Measurements from ENCODE around the gene CCDC174.

DNA sequence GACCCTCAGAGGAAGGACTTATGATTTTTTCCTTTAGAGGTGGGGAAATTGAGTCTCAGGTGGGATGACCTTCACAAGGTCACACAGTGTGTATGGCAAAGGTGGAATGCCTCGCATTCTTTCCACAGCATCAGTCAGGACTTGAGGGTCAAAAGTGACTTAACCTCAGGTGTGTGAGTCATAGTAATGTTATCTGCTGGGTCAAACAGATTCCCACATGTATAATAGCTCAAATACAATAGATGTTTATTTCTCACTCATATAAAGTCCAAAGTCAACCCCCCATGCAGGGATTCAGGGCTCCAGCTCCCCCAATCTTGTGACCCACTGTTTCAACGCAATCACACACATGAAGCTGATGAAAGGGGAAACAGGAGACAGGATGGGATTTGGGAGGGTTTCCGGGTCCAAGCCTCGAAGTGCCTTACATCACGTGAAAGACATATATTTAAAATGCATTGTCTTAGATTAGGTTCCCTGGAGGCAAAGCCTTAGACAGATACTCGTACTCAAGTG is 34.0 kb upstream of the CCDC174 start:
- no peak for TF ChIP-seq EZH2 (IDR thresholded peaks at IDR 0.05)
- no peak for TF ChIP-seq POLR2AphosphoS5 (IDR thresholded peaks at IDR 0.05; ENCODE audit: borderline replicate concordance, low read depth, low read length)
- TF ChIP-seq FOXP2 (optimal IDR thresholded peaks at IDR 0.05; ENCODE audit: control extremely low read depth, extremely low read length, insufficient read depth) = no peak
